ENCODE data around the gene SFMBT1.

DNA sequence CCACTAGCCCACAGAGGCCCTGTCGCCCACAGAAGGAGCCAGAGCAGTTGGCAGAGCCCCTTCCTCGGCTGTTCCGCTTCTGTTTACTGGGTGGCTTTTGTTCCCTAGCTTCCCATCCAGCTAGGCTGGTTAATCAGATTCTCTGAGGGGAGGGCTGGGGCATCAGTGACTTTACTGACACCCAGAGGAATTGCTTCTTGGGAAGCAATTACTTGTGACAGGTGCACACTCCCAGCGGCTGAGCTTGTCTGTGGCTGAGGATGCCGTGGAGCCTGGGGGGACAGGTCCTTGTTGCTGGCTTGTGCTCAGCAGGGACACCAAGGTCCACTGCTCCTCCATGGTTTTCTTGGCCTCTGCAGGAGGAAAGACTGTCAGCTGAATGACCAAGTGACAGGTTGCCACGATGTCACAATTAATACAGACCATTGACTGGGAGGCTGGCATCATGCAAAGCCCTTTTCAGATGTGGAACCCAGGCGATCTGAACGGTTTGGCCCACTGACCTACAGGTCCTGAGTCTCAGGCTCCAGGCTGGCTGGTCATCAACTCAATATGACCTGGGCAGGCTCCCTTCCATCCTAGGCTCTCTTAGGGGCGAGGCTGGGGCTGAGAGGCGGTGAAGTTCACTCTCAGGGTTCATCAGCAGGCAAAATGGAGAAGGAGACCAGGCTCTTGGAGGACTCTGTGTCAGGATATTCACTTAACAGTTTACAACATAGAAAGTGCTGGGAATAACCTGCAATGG lies 31.8 kb upstream of the SFMBT1 start:
- TF ChIP-seq POLR2AphosphoS5 (IDR thresholded peaks at IDR 0.05; ENCODE audit: low read depth, low read length): no peak
- TF ChIP-seq, protein P1, sequence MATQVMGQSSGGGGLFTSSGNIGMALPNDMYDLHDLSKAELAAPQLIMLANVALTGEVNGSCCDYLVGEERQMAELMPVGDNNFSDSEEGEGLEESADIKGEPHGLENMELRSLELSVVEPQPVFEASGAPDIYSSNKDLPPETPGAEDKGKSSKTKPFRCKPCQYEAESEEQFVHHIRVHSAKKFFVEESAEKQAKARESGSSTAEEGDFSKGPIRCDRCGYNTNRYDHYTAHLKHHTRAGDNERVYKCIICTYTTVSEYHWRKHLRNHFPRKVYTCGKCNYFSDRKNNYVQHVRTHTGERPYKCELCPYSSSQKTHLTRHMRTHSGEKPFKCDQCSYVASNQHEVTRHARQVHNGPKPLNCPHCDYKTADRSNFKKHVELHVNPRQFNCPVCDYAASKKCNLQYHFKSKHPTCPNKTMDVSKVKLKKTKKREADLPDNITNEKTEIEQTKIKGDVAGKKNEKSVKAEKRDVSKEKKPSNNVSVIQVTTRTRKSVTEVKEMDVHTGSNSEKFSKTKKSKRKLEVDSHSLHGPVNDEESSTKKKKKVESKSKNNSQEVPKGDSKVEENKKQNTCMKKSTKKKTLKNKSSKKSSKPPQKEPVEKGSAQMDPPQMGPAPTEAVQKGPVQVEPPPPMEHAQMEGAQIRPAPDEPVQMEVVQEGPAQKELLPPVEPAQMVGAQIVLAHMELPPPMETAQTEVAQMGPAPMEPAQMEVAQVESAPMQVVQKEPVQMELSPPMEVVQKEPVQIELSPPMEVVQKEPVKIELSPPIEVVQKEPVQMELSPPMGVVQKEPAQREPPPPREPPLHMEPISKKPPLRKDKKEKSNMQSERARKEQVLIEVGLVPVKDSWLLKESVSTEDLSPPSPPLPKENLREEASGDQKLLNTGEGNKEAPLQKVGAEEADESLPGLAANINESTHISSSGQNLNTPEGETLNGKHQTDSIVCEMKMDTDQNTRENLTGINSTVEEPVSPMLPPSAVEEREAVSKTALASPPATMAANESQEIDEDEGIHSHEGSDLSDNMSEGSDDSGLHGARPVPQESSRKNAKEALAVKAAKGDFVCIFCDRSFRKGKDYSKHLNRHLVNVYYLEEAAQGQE (IDR thresholded peaks at IDR 0.05; ENCODE audit: insufficient read depth in 1 of 2, low read depth in 2 of 2, low read length in 2 of 2): no peak
- no peak for TF ChIP-seq TAF1 (IDR thresholded peaks at IDR 0.05; ENCODE audit: borderline replicate concordance, insufficient read depth, low read length)
- TF ChIP-seq SIN3A (IDR thresholded peaks at IDR 0.05; ENCODE audit: borderline replicate concordance, insufficient read depth, low read length): no peak

All from PFSK-1 (cell line).